SK-N-SH (cell line): ENCODE results near the gene AHCYL2. TPM values are rescaled to one million over a fixed set of nuclear protein-coding genes. Genes with fewer than 3 reads are reported as not detected.

Experiments
- CTCF ChIA-PET: fragments of 300-600, 350-600 bp; formaldehyde crosslinking; extraction: SDS; loops from one replicate; lab custom pipeline; 2021; lab: Yijun Ruan, JAX
- POLR2A ChIA-PET: fragments of 350-600 bp; sonication (Branson Sonifier 250); formaldehyde crosslinking; extraction: SDS; loops from one replicate; lab custom pipeline; 2020; ENCODE audit warnings: antibody characterized with exemption, inconsistent platforms; lab: Yijun Ruan, JAX
- DNase-seq: peaks from one replicate; pipeline ENCODE4 v3.0.0; 2012
- H2AFZ ChIP-seq: fragments of 200-600 bp; sonication (generic); 2 replicates; pipeline ENCODE4 v1.8.1; 2016; ENCODE audit warnings: antibody characterized with exemption, mild to moderate bottlenecking, low read depth
- H3F3A ChIP-seq: fragments of 200-600 bp; sonication (generic); replicated peaks from 2 replicates; pipeline ENCODE3; 2016; ENCODE audit warnings: antibody characterized with exemption, mild to moderate bottlenecking; ENCODE audit not compliant: insufficient read depth
- H3K27ac ChIP-seq, 2 experiments: fragments of 200-500 bp in 1 of 2; fragments of 200-600 bp in 1 of 2; sonication (Bioruptor generic) in 1 of 2; sonication (generic), shearing (Covaris generic) in 1 of 2; 2 replicates each; pipeline versions ENCODE4 v1.5.1 to v1.6.1; 2014 to 2016; ENCODE audit warnings: low read depth in 2 of 2, inconsistent platforms in 1 of 2, low read length in 1 of 2, mild to moderate bottlenecking in 1 of 2, mixed read lengths in 1 of 2
- H3K27me3 ChIP-seq: fragments of 200-600 bp; sonication (generic), shearing (Covaris generic); 2 replicates; pipeline ENCODE4 v1.6.1; 2016; ENCODE audit warnings: mixed run types; ENCODE audit not compliant: insufficient read depth
- H3K36me3 ChIP-seq, 2 experiments: fragments of 200-500 bp in 1 of 2; fragments of 200-600 bp in 1 of 2; sonication (Bioruptor generic) in 1 of 2; sonication (generic) in 1 of 2; replicated peaks in 1 of 2; 2 replicates each; pipeline versions ENCODE3 to v1.5.1; 2014 to 2016; ENCODE audit warnings: low read length in 1 of 2, mild to moderate bottlenecking in 1 of 2; ENCODE audit not compliant: insufficient read depth in 2 of 2, control insufficient read depth in 1 of 2
- H3K4me1 ChIP-seq, 2 experiments: fragments of 200-500 bp in 1 of 2; fragments of 200-600 bp in 1 of 2; sonication (Bioruptor generic) in 1 of 2; sonication (generic), shearing (Covaris generic) in 1 of 2; 2 replicates each; pipeline versions ENCODE4 v1.5.1 to v1.6.1; 2014 to 2016; ENCODE audit warnings: low read depth in 1 of 2, low read length in 1 of 2, mixed run types in 1 of 2; ENCODE audit not compliant: insufficient read depth in 2 of 2, control insufficient read depth in 1 of 2
- H3K4me2 ChIP-seq: fragments of 200-600 bp; sonication (generic), shearing (Covaris generic); 2 replicates; pipeline ENCODE4 v1.6.1; 2017; ENCODE audit warnings: mixed run types
- H3K4me3 ChIP-seq, 2 experiments: fragments of 200-500 bp in 1 of 2; fragments of 200-600 bp in 1 of 2; sonication (Bioruptor generic) in 1 of 2; sonication (generic), shearing (Covaris generic) in 1 of 2; 2 replicates each; pipeline versions ENCODE4 v1.5.1 to v1.8.1; 2014 to 2016; ENCODE audit warnings: low read depth in 2 of 2, inconsistent platforms in 1 of 2, low read length in 1 of 2, mild to moderate bottlenecking in 1 of 2, mixed read lengths in 1 of 2, moderate library complexity in 1 of 2
- H3K79me2 ChIP-seq: fragments of 200-600 bp; sonication (generic); 2 replicates; pipeline ENCODE4 v1.8.1; 2017; ENCODE audit warnings: mild to moderate bottlenecking; ENCODE audit not compliant: insufficient read depth
- H3K9ac ChIP-seq: fragments of 200-600 bp; sonication (generic); 2 replicates; pipeline ENCODE4 v1.6.1; 2017; ENCODE audit warnings: mixed run types
- H3K9me2 ChIP-seq: fragments of 200-600 bp; sonication (generic); 2 replicates; pipeline ENCODE4 v1.6.1; 2017; ENCODE audit warnings: mixed run types
- H3K9me3 ChIP-seq: fragments of 200-600 bp; sonication (generic); 2 replicates; pipeline ENCODE4 v1.6.1; 2017; ENCODE audit warnings: mixed run types, mild to moderate bottlenecking, moderate library complexity
- H4K20me1 ChIP-seq: fragments of 200-600 bp; sonication (generic); 2 replicates; pipeline ENCODE4 v1.6.1; 2017; ENCODE audit warnings: mild to moderate bottlenecking, mixed run types; ENCODE audit not compliant: insufficient read depth
- CHD2 ChIP-seq: fragments of 150-350 bp; IDR thresholded peaks from 2 replicates; pipeline ENCODE4 v1.6.1; 2018; ENCODE audit warnings: low read length; ENCODE audit not compliant: partially characterized antibody
- CTCF ChIP-seq: fragments of 200-600 bp; sonication (generic); IDR thresholded peaks from 2 replicates; pipeline ENCODE4 v1.6.1; 2017; ENCODE audit warnings: antibody characterized with exemption, mild to moderate bottlenecking, moderate library complexity
- EP300 ChIP-seq, 2 experiments: IDR thresholded peaks; 2 replicates each; pipeline versions ENCODE4 v1.4.0 to v1.6.1; 2012; ENCODE audit warnings: borderline replicate concordance in 1 of 2, low read depth in 1 of 2, low read length in 1 of 2
- EZH2phosphoT487 ChIP-seq: fragments of 200-600 bp; sonication (generic); IDR thresholded peaks from 2 replicates; pipeline ENCODE4 v1.6.1; 2017; ENCODE audit warnings: low read depth, mixed run types, mild to moderate bottlenecking, antibody characterized with exemption, moderate library complexity, borderline replicate concordance
- FOSL2 ChIP-seq: IDR thresholded peaks from 2 replicates; pipeline ENCODE4 v1.4.0; 2012; ENCODE audit warnings: low read depth, mild to moderate bottlenecking, moderate library complexity, borderline replicate concordance
- GABPA ChIP-seq: IDR thresholded peaks from 2 replicates; pipeline ENCODE4 v1.4.0; 2012; ENCODE audit warnings: low read depth, mild to moderate bottlenecking
- GATA2 ChIP-seq: sonication (generic); formaldehyde crosslinking; IDR thresholded peaks from 2 replicates; pipeline ENCODE4 v1.5.0; 2020; ENCODE audit warnings: mild to moderate bottlenecking, missing genetic modification reagents
- IRF3 ChIP-seq: fragments of 150-350 bp; IDR thresholded peaks from 2 replicates; pipeline ENCODE4 v1.6.1; 2016; ENCODE audit warnings: mild to moderate bottlenecking, low read depth, low read length
- JUND ChIP-seq: IDR thresholded peaks from 2 replicates; pipeline ENCODE4 v1.4.0; 2012
- MXI1 ChIP-seq: IDR thresholded peaks from 2 replicates; pipeline ENCODE4 v1.6.1; 2012; ENCODE audit warnings: mild to moderate bottlenecking, low read depth, low read length, improper control_type of control experiment
- NFIC ChIP-seq: IDR thresholded peaks from 2 replicates; pipeline ENCODE4 v1.4.0; 2012; ENCODE audit warnings: borderline replicate concordance
- POLR2AphosphoS5 ChIP-seq: IDR thresholded peaks from 2 replicates; pipeline ENCODE4 v1.6.1; 2012; ENCODE audit warnings: low read depth, low read length
- RAD21 ChIP-seq: IDR thresholded peaks from 2 replicates; pipeline ENCODE4 v1.6.1; 2012; ENCODE audit warnings: mild to moderate bottlenecking, low read length
- SMC3 ChIP-seq: IDR thresholded peaks from 2 replicates; pipeline ENCODE4 v1.6.1; 2012; ENCODE audit warnings: low read depth, low read length, improper control_type of control experiment
- USF2 ChIP-seq: fragments of 150-350 bp; IDR thresholded peaks from 2 replicates; pipeline ENCODE4 v1.6.1; 2017; ENCODE audit warnings: antibody characterized with exemption, low read length, low read depth, borderline replicate concordance
- YY1 ChIP-seq: IDR thresholded peaks from 2 replicates; pipeline ENCODE4 v1.4.0; 2012; ENCODE audit warnings: low read depth, mild to moderate bottlenecking
- polyA plus RNA-seq, 3 experiments: library from polyadenylated mRNA; depleted of rRNA; stranded (reverse); fragments of >200 nt; gene quantifications; 2 replicates each; pipeline ENCODE4 v1.2.3, GENCODE V29; 2012
- TF ChIP-seq, protein P1 (sequence below): IDR thresholded peaks from 2 replicates; pipeline ENCODE4; 2012

AHCYL2 gene
- polyA plus RNA-seq, 1 of the 3 experiments (the other 2 are of a cell fraction): 20.4 TPM

GRCh38 chr7:129468547-129468946 lies 243.7 kb downstream of the AHCYL2 start (continued):
- TF ChIP-seq GATA2: no peak
- TF ChIP-seq RAD21: no peak
- TF ChIP-seq FOSL2: no peak
- TF ChIP-seq NFIC: no peak
- no peak for TF ChIP-seq YY1

GRCh38 chr7:129469930-129470329 lies 245.1 kb downstream of the AHCYL2 start:
- Histone ChIP-seq H2AFZ (no peak overlapping the region), H4K20me1 (no peaks in the 10 kb centered on the region), H3K27me3 (no peaks in the 10 kb centered on the region), H3K27ac (no peak overlapping the region), H3F3A (no peaks in the 10 kb centered on the region), H3K79me2 (no peaks in the 10 kb centered on the region), H3K4me2 (no peak overlapping the region), H3K36me3 (peaks cover 0 to 9% of the 10 kb centered on the region in 2 experiments), H3K9me2 (no peaks in the 10 kb centered on the region), H3K9me3 (no peaks in the 10 kb centered on the region), H3K4me1 (peaks cover 0 to 19% of the 10 kb centered on the region in 2 experiments; a peak in 2 of 4 replicates), H3K4me3 (no peak overlapping the region), H3K9ac (no peak overlapping the region)
- POLR2A ChIA-PET: interaction anchor here (0.8 kb wide), 1 partner anchor 36 kb away, joined by 4 read pairs; the partner anchor contains the start of gene STRIP2
- TF ChIP-seq IRF3 (no peak), MXI1 (no peak), SMC3 (no peak), EP300 (IDR thresholded peaks at IDR 0.05; ENCODE audit: borderline replicate concordance in 1 of 2, low read depth in 1 of 2, low read length in 1 of 2) (no peak), JUND (no peak), CTCF (no peak), POLR2AphosphoS5 (no peak), EZH2phosphoT487 (no peak), USF2 (no peak), CHD2 (no peak), GABPA (no peak)
- TF ChIP-seq, protein P1, sequence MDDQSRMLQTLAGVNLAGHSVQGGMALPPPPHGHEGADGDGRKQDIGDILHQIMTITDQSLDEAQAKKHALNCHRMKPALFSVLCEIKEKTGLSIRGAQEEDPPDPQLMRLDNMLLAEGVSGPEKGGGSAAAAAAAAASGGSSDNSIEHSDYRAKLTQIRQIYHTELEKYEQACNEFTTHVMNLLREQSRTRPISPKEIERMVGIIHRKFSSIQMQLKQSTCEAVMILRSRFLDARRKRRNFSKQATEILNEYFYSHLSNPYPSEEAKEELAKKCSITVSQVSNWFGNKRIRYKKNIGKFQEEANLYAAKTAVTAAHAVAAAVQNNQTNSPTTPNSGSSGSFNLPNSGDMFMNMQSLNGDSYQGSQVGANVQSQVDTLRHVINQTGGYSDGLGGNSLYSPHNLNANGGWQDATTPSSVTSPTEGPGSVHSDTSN: no peak
- DNase-seq: peak; percentile 34
- CTCF ChIA-PET: interaction anchor here (0.6 to 14.8 kb wide), 18 partner anchors 9 to 482 kb away, joined by 3 to 397 read pairs (median 10); partner anchors contain the start of gene STRIP2
